ENCODE data around the gene IL22. TPM values are rescaled to one million over a fixed set of nuclear protein-coding genes. Genes with fewer than 3 reads are reported as not detected.

The IL22 gene
- total RNA-seq, 2 experiments from 2014 or later = 0.26 TPM; not detected in 1

- H3K4me3 Mint-ChIP-seq = no peak overlapping the region
- no peaks in the 10 kb centered on the region for H3K9me3 Mint-ChIP-seq
- no peaks in the 10 kb centered on the region for H3K36me3 Mint-ChIP-seq (ENCODE audit: low read depth)
- CTCF ChIA-PET = interaction anchor here (1.1 kb wide), 1 partner anchor 240 kb away, joined by 4 read pairs; no protein-coding TSS in a partner anchor
- peaks cover 24% of the 10 kb centered on the region for H3K27me3 Mint-ChIP-seq (ENCODE audit: low read depth)
- no peak overlapping the region for H3K27ac Mint-ChIP-seq
- DNase-seq = no peak
- intact Hi-C loops (cut with micrococcal nuclease) = no loop called here
- peaks cover 24% of the 10 kb centered on the region for H3K4me1 Mint-ChIP-seq (ENCODE audit: low read depth)
Measured at GRCh38 chr12:68280240-68280639, 26.8 kb upstream of the IL22 start.

- intact Hi-C loops (cut with micrococcal nuclease) = no loop called here
- Mint-ChIP-seq H3K36me3 (ENCODE audit: low read depth) (no peaks in the 10 kb centered on the region), H3K27ac (no peak overlapping the region), H3K27me3 (ENCODE audit: low read depth) (peaks cover 22% of the 10 kb centered on the region), H3K4me1 (ENCODE audit: low read depth) (peaks cover 24% of the 10 kb centered on the region), H3K4me3 (no peak overlapping the region), H3K9me3 (no peaks in the 10 kb centered on the region)
- DNase-seq = no peak
- CTCF ChIA-PET = no interaction called here
Measured at GRCh38 chr12:68279227-68280054, 26.0 kb upstream of the IL22 start.

GRCh38 chr12:68276402-68276930 is 23.1 kb upstream of the IL22 start:
- Mint-ChIP-seq H3K36me3 (ENCODE audit: low read depth) (no peaks in the 10 kb centered on the region), H3K27me3 (ENCODE audit: low read depth) (peaks cover 17% of the 10 kb centered on the region), H3K9me3 (no peaks in the 10 kb centered on the region), H3K4me3 (no peak overlapping the region), H3K27ac (no peak overlapping the region), H3K4me1 (ENCODE audit: low read depth) (peaks cover 19% of the 10 kb centered on the region)
- intact Hi-C loops (cut with micrococcal nuclease) = loop anchor here (1.0 kb wide), 1 partner anchor 8 kb away; no protein-coding TSS in a partner anchor
- CTCF ChIA-PET = interaction anchor here (0.6 to 1.1 kb wide), 2 partner anchors 41 to 505 kb away, joined by 3 read pairs; no protein-coding TSS in a partner anchor
- DNase-seq = no peak

GRCh38 chr12:68272732-68273131 is 19.3 kb upstream of the IL22 start:
- Mint-ChIP-seq H3K36me3 (ENCODE audit: low read depth) (no peaks in the 10 kb centered on the region), H3K27me3 (ENCODE audit: low read depth) (peaks cover 29% of the 10 kb centered on the region), H3K9me3 (no peaks in the 10 kb centered on the region), H3K4me3 (no peak overlapping the region), H3K4me1 (ENCODE audit: low read depth) (peaks cover 14% of the 10 kb centered on the region), H3K27ac (no peak overlapping the region)
- no peak for DNase-seq
- CTCF ChIA-PET = interaction anchor here (2.7 kb wide), 1 partner anchor 50 kb away, joined by 7 read pairs; no protein-coding TSS in a partner anchor
- intact Hi-C loops (cut with micrococcal nuclease) = no loop called here

GRCh38 chr12:68271346-68271745 is 17.9 kb upstream of the IL22 start:
- H3K9me3 Mint-ChIP-seq = no peaks in the 10 kb centered on the region
- no peak overlapping the region for H3K4me3 Mint-ChIP-seq
- peaks cover 8% of the 10 kb centered on the region for H3K4me1 Mint-ChIP-seq (ENCODE audit: low read depth)
- H3K27me3 Mint-ChIP-seq (ENCODE audit: low read depth) = peaks cover 28% of the 10 kb centered on the region
- intact Hi-C loops (cut with micrococcal nuclease) = no loop called here
- H3K36me3 Mint-ChIP-seq (ENCODE audit: low read depth) = no peaks in the 10 kb centered on the region
- CTCF ChIA-PET = interaction anchor here (2.7 kb wide), 1 partner anchor 48 kb away, joined by 7 read pairs; no protein-coding TSS in a partner anchor
- DNase-seq = no peak
- H3K27ac Mint-ChIP-seq = no peak overlapping the region

GRCh38 chr12:68270358-68270757 is 17.0 kb upstream of the IL22 start:
- CTCF ChIA-PET = no interaction called here
- H3K4me1 Mint-ChIP-seq (ENCODE audit: low read depth) = peaks cover 8% of the 10 kb centered on the region
- H3K9me3 Mint-ChIP-seq = no peaks in the 10 kb centered on the region
- DNase-seq = no peak
- H3K27me3 Mint-ChIP-seq (ENCODE audit: low read depth) = peaks cover 26% of the 10 kb centered on the region
- no peak overlapping the region for H3K27ac Mint-ChIP-seq
- no peaks in the 10 kb centered on the region for H3K36me3 Mint-ChIP-seq (ENCODE audit: low read depth)
- intact Hi-C loops (cut with micrococcal nuclease) = no loop called here
- H3K4me3 Mint-ChIP-seq = no peak overlapping the region

GRCh38 chr12:68269779-68270178 is 16.4 kb upstream of the IL22 start:
- no peaks in the 10 kb centered on the region for H3K9me3 Mint-ChIP-seq
- H3K36me3 Mint-ChIP-seq (ENCODE audit: low read depth) = no peaks in the 10 kb centered on the region
- CTCF ChIA-PET = interaction anchor here (0.9 kb wide), 1 partner anchor 46 kb away, joined by 3 read pairs; no protein-coding TSS in a partner anchor
- H3K4me3 Mint-ChIP-seq = no peak overlapping the region
- peaks cover 10% of the 10 kb centered on the region for H3K4me1 Mint-ChIP-seq (ENCODE audit: low read depth)
- no peak overlapping the region for H3K27ac Mint-ChIP-seq
- no peak for DNase-seq
- H3K27me3 Mint-ChIP-seq (ENCODE audit: low read depth) = peaks cover 27% of the 10 kb centered on the region
- intact Hi-C loops (cut with micrococcal nuclease) = no loop called here

GRCh38 chr12:68268967-68269366 is 15.6 kb upstream of the IL22 start:
- intact Hi-C loops (cut with micrococcal nuclease) = loop anchor here (1.0 kb wide), 1 partner anchor 7 kb away; no protein-coding TSS in a partner anchor
- no peak overlapping the region for H3K27ac Mint-ChIP-seq
- no peak overlapping the region for H3K4me3 Mint-ChIP-seq
- CTCF ChIA-PET = interaction anchor here (0.9 kb wide), 1 partner anchor 47 kb away, joined by 3 read pairs; no protein-coding TSS in a partner anchor
- H3K4me1 Mint-ChIP-seq (ENCODE audit: low read depth) = peaks cover 12% of the 10 kb centered on the region
- H3K27me3 Mint-ChIP-seq (ENCODE audit: low read depth) = peaks cover 35% of the 10 kb centered on the region
- no peaks in the 10 kb centered on the region for H3K9me3 Mint-ChIP-seq
- no peaks in the 10 kb centered on the region for H3K36me3 Mint-ChIP-seq (ENCODE audit: low read depth)
- DNase-seq = no peak

- Mint-ChIP-seq H3K27ac (no peak overlapping the region), H3K36me3 (ENCODE audit: low read depth) (no peaks in the 10 kb centered on the region), H3K4me1 (ENCODE audit: low read depth) (peaks cover 12% of the 10 kb centered on the region), H3K9me3 (no peaks in the 10 kb centered on the region), H3K27me3 (ENCODE audit: low read depth) (peaks cover 41% of the 10 kb centered on the region), H3K4me3 (no peak overlapping the region)
- intact Hi-C loops (cut with micrococcal nuclease) = loop anchor here (1.0 kb wide), 1 partner anchor 8 kb away; no protein-coding TSS in a partner anchor
- peak; percentile 16 for DNase-seq
- CTCF ChIA-PET = no interaction called here
Measured at GRCh38 chr12:68267892-68268396, 14.5 kb upstream of the IL22 start.

- H3K27me3 Mint-ChIP-seq (ENCODE audit: low read depth) = peaks cover 36% of the 10 kb centered on the region
- H3K4me3 Mint-ChIP-seq = no peak overlapping the region
- intact Hi-C loops (cut with micrococcal nuclease) = no loop called here
- H3K9me3 Mint-ChIP-seq = no peaks in the 10 kb centered on the region
- H3K27ac Mint-ChIP-seq = no peak overlapping the region
- H3K36me3 Mint-ChIP-seq (ENCODE audit: low read depth) = no peaks in the 10 kb centered on the region
- H3K4me1 Mint-ChIP-seq (ENCODE audit: low read depth) = peaks cover 28% of the 10 kb centered on the region
- DNase-seq = no peak
- CTCF ChIA-PET = no interaction called here
Measured at GRCh38 chr12:68264857-68265256, 11.5 kb upstream of the IL22 start.

- H3K36me3 Mint-ChIP-seq (ENCODE audit: low read depth) = no peaks in the 10 kb centered on the region
- intact Hi-C loops (cut with micrococcal nuclease) = no loop called here
- peaks cover 34% of the 10 kb centered on the region for H3K4me1 Mint-ChIP-seq (ENCODE audit: low read depth)
- H3K4me3 Mint-ChIP-seq = no peak overlapping the region
- CTCF ChIA-PET = no interaction called here
- peaks cover 31% of the 10 kb centered on the region for H3K27me3 Mint-ChIP-seq (ENCODE audit: low read depth)
- no peak for DNase-seq
- no peaks in the 10 kb centered on the region for H3K9me3 Mint-ChIP-seq
- no peak overlapping the region for H3K27ac Mint-ChIP-seq
Measured at GRCh38 chr12:68264158-68264855, 10.9 kb upstream of the IL22 start.

GRCh38 chr12:68263366-68263765 is 10.0 kb upstream of the IL22 start:
- H3K27ac Mint-ChIP-seq = no peak overlapping the region
- intact Hi-C loops (cut with micrococcal nuclease) = no loop called here
- no peak for DNase-seq
- peaks cover 36% of the 10 kb centered on the region for H3K4me1 Mint-ChIP-seq (ENCODE audit: low read depth)
- CTCF ChIA-PET = no interaction called here
- H3K27me3 Mint-ChIP-seq (ENCODE audit: low read depth) = peaks cover 24% of the 10 kb centered on the region
- no peaks in the 10 kb centered on the region for H3K9me3 Mint-ChIP-seq
- H3K4me3 Mint-ChIP-seq = no peak overlapping the region
- H3K36me3 Mint-ChIP-seq (ENCODE audit: low read depth) = no peaks in the 10 kb centered on the region

Data from activated naive CD4-positive, alpha-beta T cell treated with anti-CD3 and anti-CD28 coated beads for 36 hours (primary cell).